ENCODE data around the gene HHIPL1.
A peak's percentile ranks its signal among the peaks of the same experiment; 100 is the strongest.

HHIPL1 gene

DNA sequence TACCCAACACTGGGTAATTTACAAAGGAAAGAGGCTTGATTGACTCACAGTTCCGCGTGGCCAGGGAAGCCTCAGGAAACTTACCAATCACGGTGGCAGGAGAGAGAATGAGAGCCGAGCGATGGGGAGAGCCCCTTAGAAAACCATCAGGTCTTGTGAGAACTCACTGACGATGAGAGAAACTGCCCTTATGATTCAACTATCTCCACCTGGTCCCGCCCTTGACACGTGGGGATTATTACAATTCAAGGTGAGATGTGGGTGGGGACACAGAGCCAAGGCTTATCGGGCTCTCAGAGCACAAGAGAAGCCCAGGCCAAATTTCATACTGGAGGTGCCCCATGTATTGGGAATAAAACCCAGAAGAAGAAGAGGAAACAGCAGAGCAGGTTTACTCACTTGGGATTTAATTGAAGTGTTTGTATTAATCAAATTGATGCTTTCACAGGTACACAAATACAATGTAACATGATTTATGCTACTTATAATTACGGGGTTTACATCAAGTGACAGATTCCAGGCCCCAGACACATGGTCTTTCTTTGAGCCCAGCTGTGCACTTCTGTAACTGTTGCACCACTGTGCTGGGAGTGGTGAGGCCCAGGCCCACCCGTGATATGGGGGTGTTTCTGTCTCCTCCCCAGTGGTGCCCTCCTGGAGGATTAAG is 32.7 kb upstream of the HHIPL1 start:
- no peak for DNase-seq

DNA sequence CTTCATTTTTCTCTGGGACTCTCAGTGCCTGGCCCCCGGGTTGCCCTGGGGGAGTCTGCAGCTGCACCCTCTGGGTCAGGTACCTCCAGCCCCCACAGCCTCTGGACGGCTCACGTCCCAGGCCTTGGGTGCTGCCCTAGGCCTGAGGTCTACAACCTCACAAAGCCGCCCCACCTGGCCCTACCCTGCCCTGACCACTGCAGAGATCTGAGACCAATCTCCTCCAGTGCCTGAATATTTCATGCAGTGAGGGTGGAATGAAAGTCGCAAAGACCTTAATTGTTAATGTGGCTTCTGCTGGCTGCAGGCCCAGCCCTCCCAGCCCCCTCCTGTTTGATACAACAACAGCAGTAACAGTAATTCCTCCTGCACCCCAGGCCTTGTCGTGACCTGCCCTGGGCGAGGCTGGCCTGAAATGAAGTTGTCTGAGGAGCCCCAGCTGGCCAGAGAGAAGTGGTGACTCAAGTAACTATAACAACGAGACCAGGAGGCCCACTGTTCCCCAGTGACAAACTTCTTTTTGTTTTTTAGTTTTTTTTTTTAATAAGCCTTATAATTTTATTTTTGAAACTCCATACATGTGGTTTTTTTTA is 32.1 kb upstream of the HHIPL1 start:
- no peak for DNase-seq

DNA sequence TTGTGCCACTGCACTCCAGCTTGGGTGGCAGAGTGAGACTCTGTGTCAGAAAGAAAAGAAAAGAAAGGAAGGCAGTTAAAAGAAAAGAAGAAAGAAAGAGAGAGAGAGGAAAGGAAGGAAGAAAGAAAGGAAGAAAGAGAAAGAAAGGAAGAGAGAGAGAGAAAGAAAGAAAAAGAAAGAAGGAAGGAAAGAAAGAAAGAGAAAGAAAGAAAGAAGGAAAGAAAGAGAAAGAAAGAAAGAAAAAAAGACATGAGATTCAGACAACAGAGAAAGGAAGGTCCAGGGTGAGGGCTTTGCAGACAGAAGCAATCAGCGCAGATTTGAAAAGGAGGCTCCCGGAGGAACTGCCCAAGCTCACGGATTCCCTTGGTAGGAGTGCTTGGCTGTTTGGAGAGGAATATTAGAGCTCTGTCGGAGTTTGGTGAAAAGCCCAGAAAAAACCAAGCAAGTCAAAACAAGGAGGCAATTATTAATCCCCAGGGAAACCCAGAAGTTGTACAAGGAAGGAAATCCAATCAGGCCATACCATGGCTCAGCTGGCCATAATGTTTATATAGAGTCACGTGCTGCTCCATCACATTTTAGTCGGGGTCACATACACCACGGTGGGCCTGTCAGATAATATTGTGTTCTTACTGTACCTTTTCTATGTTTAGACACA is 29.3 kb upstream of the HHIPL1 start:
- no peak for DNase-seq

DNA sequence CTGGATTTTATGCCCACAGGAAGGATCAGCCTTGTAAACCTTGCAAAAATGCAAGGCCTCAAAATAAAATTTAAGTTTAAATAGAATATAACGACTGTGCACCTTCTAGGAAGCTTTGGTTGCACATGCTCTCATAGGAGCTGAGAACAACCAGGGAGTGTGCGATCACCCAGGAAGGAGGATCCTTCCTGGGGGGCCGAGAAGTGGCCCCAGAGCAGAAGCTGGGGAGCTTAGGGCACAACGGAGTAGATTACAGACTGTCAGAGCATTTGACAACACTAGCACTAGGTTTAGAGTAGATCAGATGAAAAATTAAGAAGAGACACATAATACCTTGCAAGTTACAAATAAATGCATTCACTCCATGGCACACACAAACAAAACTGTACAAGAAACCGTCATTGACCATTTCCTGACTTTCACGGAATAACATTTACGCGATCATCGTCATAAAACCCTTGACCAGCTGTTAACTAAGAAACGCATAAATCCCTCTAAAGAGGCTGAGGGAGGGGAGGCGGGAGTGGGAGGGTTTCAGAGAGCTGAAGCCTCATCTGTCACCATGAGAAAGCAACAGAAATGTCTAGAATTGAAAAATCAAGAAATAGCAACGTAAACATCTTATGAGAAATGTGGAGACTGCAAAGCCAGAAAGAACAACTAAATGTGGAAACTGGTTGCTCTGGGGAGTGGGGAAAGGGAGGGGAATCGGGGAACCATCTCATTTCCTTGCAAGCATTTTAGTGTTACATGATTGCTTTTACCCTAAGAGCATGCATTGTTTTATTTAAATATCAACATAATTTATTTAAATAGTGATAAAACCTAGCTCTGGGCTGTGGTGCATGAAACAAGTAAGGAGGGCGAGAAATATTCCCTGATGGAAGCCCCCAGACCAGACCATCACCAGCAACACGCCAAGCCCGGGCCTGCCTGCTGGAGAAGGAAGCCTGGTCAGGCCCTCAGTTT is 27.8 kb upstream of the HHIPL1 start:
- no peak for DNase-seq

DNA sequence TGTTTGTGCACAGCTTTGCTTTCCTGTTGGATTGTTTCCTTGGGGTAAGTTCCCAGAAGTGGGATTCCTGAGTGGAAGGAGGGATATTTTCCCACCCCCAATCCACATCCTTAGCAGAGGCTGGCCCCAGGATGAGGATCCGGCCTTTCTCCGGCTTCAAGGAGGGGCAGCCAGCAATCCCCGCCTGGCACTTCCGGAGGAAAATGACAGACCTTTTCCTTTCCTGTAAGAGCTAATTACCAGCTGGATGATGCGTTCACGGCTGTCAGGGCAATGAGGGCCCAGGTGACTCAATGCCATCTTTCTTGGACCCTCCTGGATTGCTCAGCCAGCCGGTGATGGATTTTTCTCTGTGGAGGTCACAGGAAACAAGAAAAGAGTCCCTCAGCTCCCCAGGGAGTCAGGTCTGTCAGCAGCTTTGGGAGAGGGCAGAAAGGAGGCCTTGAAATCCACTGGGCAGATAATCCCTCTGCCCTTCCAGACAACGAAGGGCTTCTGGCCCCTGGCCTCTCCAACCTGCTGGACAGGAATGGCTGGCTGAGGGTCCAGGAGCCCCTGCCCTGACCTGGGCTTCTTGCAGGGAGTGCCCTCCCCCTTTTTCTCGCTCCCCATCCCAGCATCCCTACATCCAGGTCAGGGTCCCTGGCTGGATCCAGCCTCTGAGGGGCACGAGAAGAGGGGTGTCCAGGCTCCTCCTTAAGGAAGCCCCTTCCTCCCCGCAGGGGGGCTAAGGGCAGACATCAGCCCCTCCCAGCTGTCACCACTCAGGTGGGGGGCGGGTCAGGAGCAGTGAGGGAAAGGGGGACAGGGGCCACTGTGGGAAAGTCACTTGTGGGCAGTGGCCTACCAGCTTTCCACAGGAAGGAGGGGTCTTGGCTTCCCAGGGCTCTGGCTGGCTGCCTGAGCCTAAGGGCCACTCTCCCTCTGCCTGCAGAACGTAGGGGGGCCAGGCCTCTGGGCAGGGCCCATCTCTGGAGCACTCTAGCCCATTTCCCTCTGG is 24.8 kb upstream of the HHIPL1 start:
- no peak for DNase-seq

DNA sequence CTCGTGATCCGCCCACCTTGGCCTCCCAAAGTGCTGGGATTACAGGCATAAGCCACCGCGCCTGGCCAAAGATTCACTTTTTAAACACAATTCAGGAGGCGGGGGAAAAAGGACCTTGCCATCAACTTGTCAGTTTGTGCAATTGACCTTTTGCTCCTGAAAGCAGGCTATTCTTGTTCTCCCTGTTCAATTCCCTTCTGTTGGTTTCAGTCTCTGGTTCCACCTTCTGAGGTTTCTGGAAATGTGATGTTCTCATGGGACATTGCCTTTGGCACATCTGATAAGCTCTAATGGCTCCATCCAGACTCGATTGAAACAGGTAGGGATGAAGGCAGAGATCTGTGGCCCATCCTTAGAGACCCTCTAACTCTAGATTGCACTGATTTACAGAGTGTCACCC is 23.0 kb upstream of the HHIPL1 start:
- DNase-seq: no peak

DNA sequence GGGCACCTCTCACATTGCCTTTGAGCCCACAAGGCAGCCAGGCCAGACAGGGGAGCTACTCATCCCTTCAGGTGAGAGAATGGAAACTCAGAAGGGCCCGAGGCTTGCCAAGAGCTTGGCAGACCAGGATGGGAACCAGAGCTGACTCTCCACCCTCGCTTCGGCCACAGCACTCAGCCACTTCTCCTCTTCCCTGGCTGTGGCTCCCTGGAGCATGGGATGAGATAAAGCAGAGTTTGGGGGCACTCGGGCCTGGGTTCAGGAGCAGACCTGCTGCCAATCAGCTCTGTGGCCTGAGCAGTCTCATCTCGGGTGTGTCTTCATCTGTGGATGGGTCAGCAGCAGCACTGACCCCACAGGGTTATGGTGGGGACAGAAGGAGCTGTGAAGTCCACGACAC is 20.9 kb upstream of the HHIPL1 start:
- no peak for DNase-seq

DNA sequence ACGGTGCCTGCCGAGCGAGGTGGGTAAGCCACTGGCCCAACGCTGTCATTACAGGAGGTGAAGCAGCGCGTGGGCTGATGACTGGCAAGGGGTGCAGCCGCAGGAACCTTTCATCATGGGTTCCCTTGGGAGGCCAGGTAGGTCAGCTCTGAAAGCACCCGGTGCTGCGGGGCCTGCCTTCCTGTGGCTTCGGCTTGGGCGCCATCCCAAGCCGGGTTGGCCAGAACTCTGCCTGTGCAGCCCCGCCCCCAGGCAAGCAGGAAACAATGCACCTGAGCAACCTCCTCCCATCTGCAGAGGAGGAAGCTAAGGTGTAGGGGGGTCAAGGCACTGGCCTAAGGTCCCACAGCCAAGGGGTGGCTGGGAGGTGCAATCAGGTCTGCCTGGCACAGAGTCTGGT is 20.0 kb upstream of the HHIPL1 start:
- DNase-seq: no peak

DNA sequence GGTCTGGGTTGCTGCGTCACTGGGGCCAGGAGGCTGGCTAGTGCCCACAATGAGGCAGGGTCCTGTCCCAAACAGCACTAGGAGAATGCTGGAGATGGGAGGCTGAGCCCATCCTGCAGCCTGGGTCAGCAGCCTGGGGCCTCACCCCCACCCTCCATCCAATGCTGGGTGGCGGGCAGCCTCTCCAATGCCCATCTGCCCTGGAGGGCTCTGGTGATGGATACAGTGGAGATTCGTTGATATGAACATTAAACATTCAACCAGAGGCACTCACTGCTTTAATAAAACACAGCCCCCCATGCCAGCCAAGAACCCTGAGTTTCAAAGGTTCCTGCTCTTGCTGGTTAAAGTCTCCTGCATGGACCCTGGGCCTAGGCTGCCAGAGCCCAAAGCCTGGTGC is 19.5 kb upstream of the HHIPL1 start:
- no peak for DNase-seq

DNA sequence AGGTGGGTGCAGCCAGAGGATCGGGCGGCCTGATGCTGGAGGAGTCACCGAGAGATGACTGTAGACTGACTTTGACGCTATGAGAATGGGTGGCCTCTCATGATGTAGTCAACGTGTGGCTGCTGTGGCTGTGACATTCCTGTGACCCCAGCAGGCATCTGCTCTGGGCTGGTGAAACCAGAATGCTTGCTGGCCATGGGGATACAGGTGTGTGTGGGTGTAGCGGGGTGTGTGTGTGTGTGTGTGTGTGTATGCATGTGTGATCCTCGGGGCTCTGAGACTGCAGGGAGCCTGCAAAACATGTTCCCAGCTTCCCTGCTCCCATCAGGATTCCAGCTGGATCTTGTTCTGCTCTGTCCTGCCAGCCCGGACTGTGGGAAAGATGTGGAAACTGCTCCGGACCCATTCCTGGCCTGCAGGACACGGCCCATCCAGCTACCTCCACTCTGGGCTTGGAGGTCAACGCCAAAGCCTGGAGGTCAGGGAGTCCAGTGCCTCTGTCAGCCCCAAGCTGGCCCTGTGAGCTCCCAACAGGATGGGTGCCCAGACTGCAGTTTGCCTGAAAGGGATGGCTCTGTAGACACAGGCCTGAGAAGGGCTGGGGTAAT is 18.8 kb upstream of the HHIPL1 start:
- DNase-seq: no peak

DNA sequence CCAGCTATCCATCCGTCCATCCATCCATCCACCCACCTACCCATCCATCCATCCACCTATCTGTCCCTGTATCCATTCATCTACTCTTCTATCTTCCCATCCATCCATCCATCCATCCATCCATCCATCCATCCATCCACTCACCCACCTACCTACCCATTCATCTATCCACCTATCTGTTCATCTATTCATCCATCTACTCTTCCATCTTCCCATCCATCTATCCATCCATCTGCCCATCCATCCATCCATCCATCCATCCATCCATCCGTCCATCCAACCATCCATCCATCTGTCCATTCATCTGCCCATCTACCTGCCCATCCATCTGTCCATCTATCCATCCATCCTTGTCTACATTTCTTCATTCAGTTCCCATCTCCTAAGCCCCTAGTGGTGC is 17.8 kb upstream of the HHIPL1 start:
- no peak for DNase-seq

DNA sequence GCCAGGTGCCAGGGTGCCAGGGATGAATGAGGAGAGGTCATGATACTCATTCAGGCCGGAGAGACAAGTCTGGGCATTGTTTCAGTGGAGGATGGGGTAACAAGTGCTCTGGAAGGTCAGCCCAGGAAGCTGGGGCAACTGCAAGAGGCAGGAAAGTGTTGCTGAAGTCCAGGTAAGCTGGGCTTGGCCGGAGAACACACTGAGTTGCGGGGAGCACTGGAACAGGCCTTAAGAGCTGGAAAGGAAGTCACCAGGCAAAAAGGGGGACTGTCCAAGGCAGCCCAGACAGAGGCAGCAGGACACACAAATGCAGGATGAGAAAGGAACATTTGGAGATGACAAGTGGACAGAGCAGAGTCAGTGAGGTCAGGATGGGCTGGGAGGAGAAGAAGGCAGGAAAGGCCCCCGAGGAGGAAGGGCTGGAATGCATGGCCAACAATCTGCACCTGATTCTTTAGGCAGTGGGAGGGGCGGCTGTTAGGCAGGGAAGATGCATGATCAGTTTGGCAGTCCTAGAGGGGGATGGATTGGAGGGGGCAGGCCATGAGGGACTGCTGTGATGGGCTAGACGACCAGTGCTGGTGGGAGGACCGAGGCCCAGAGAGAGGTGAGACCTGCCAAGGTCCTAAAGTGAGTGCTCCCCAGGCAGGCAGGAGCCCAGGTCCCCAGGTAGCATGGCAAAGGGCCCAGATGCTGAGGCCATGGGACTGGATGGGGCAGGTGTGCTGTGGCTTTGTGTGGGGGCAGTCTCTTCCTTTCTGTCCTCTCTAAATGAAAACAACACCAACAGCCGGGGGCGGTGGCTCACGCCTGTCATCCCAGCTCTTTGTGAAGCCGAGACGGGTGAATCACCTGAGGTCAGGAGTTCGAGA is 17.2 kb upstream of the HHIPL1 start:
- no peak for DNase-seq

DNA sequence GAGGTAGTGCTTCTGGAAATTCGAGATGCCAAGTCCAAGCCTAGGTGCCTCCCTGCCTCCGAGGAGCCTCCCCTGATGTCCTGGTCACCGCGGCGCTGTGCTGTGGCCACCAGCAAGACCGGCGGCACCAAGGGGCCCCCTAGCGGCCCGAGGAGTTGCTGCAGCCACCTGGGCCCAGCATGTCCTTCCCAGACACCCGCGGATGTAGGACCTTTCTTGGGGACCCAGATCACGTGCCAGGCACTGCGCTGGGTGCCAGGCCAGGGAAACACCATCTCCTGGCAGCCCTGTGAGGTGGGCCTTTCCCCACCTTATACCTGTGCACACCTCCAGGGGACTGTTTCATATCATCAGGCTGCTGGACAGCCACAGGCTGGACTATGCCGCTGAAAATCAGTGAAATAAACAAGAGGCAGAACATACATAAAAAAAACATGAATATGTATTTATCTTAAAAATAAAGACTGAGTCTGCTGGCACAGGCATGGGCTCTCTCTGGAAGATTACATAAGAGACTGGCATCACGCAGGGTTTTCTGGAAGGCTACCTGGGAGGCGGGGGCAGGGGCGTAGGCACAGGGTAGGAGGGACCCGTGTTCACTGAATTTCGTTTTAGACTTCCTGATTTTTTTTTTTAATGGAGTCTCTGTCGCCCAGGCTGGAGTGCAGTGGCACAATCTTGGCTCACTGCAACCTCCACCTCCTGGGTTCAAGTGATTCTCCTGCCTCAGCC is 15.9 kb upstream of the HHIPL1 start:
- peak; percentile 45 to 52 for DNase-seq

DNA sequence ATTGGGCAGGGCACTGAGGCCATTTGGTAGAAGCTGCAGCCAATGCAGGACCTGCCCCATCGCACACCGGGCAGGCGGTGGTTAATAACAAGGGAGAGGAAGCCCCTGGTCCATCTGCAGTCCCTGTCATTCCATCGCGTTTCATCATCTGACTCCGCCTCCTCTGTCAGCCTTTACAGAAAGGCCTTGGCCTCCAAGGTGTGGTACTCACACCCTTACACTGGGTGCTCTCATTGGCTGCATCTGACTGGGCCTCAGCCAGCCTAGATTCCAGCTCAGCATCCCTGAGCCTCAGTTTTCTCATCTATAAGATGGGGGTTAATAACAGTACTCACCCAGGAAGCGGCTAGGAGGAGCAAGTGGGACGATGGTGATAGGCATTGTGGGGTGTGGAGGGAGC is 14.7 kb upstream of the HHIPL1 start:
- DNase-seq: no peak

DNA sequence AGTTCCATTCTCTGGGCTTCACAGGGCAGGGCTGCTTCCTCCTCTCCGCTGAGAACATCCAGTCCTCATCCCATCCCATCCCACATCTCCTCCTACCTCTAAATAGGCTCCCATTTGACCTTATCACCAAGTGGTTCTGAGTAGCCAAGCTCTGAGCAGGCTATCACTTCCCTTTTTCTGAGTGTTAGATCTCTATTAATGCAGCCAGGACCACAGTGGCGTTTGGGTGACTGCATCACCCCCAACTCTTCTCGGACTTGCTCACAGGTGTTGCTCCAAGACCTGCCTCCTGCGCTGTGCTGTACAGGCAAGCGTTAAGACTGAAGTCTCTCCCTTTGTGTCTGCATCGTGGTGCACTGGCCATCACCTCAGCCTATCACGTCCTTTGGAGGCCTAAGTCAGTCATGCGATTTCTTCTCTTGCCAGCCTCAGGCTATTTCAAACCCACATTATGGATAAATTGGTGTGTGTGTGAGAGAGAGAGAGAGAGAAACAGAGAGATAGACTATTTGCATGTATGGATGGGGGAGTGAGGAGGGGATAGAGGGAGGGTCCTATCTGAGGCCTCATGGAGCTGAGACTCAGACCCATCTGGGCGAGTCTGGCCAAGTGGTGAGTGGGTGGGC is 12.4 kb upstream of the HHIPL1 start:
- no peak for DNase-seq

DNA sequence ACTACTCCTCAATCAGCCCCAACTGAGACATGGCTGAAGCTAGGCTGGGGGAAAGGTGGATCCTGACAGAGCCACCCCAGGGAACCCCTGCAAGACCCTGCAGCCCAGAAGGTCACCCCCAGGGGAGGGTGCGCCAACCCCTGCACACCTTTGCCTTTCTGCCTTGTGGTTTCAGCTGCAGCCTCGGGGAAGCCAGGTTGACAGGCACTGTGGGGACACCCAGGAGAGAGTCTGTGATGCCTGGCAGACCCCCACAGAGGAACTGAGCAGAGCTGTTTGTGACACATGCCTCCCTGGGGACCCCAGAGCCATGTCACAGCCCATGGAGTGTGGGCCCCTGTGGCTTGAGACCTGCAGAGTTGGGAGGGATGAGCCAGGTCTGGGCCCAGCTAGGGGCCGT is 11.8 kb upstream of the HHIPL1 start:
- DNase-seq: no peak

DNA sequence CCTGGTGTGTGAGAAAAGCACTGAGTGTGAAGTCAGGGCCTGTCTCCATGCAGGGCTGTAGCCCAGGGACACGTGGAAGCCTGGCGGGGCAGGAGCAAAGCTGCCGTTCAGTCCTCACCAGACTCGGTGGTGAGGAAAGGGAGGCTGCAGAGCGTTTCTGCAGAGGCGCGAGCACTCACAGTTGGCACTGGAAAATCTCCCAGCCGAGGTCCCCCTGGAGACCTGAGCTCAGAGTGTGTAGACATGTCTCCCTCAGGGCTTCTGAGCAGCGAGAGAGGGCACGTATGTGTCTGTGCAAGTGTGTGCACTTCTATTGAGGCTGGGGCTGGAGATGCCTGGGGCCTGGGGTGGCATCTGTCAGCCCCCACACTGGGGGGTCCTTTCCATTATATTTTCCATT is 11.0 kb upstream of the HHIPL1 start:
- DNase-seq: no peak

DNA sequence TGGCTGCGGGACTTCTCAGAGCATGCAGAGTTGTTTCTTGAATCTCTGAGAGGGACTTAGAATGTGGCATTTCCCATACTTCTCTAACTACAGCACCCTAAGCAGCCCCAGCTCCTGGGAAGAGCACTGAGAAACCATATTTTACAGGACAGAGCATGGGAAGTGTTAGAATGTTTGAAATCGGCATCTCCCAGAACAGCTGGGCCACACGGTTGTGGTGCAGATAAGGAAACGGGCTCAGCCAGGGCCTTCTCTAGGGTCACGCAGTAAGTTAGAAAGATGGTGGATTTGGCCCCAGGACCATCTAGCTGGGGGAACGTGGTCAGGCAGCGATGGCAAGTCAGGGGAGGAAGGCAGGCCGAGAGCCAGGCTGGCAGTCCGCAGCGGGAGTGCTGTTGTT is 10.5 kb upstream of the HHIPL1 start:
- DNase-seq: no peak

DNA sequence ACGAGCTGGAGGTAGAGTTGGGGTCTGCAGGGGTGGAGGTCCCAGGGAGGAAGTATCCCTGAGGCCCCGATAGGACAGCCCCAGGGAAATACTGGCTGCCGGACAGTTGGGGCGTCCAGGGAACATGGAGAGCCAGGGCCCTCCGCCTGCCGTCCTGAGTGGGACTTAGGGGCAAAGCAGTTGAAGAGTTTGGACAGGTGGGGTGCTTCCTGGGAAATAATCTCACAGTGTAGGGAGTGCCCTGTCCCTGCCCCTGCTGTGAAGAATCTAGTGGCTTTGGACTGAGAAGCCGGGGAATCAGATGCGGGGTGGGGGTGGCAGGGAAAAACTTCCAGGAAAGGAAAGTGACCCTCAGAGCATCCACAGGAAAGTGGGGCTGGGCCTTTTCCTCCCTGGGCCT is 9.8 kb upstream of the HHIPL1 start:
- DNase-seq: no peak

DNA sequence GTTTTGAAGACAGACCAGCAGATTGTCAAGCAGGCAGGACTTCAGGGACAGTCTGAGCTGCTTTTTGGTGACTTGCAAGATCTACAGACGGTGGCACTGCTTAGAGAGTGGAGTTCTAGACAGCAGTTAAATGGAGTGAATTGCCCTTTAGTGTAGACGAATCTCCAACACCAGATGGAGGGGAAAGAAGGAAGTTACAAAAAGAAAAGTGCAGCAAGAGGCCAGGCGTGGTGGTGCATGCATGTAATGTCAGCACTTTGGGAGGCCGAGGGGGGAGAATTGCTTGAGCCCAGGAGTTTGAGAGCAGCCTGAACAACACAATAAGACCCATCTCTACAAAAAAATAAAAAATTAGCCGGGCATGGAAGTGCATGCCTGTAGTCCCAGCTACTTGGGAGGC is 8.4 kb upstream of the HHIPL1 start:
- DNase-seq: no peak

Measured in activated CD4-positive, alpha-beta T cell treated with anti-CD3 and anti-CD28 coated beads for 4 hours (primary cell).